Liver (tissue), 9 donors: ENCODE results near the gene ARHGEF4. TPM values are rescaled to one million over a fixed set of nuclear protein-coding genes. Genes with fewer than 3 reads are reported as not detected.

Experiments used
- DNase-seq: peaks from one replicate; pipeline ENCODE4 v3.0.0-alpha.2; 2017; ENCODE audit warnings: low spot score
- H3K27ac ChIP-seq, 2 donors: one replicate each; pipeline ENCODE4 v1.7.0; 2013; ENCODE audit warnings: inconsistent platforms in 2 of 2, low read length in 2 of 2, control low read depth in 1 of 2, low read depth in 1 of 2, mild to moderate bottlenecking in 1 of 2
- H3K27me3 ChIP-seq, 4 donors: one replicate each; pipeline versions ENCODE4 v1.6.1 to v1.7.0; 2013; ENCODE audit warnings: low read length in 3 of 4, inconsistent platforms in 1 of 4, mild to moderate bottlenecking in 1 of 4, moderate library complexity in 1 of 4; ENCODE audit not compliant: control insufficient read depth in 4 of 4, insufficient read depth in 4 of 4
- H3K36me3 ChIP-seq, 4 donors: one replicate each; pipeline versions ENCODE4 v1.6.1 to v1.7.0; 2013; ENCODE audit warnings: low read length in 3 of 4, mild to moderate bottlenecking in 3 of 4, low read depth in 1 of 4, moderate library complexity in 1 of 4; ENCODE audit not compliant: control insufficient read depth in 4 of 4, insufficient read depth in 3 of 4
- H3K4me1 ChIP-seq, 4 donors: one replicate each; pipeline versions ENCODE4 v1.6.1 to v1.7.0; 2013; ENCODE audit warnings: low read length in 3 of 4, mild to moderate bottlenecking in 3 of 4, moderate library complexity in 1 of 4; ENCODE audit not compliant: control insufficient read depth in 4 of 4, insufficient read depth in 4 of 4
- H3K4me3 ChIP-seq, 3 donors: one replicate each; pipeline versions ENCODE4 v1.6.1 to v1.7.0; 2013; ENCODE audit warnings: low read length in 3 of 3, control low read depth in 1 of 3, low read depth in 1 of 3, mild to moderate bottlenecking in 1 of 3
- H3K9ac ChIP-seq, 2 donors: one replicate each; pipeline ENCODE4 v1.7.0; 2013; ENCODE audit warnings: low read length in 2 of 2, mild to moderate bottlenecking in 2 of 2, moderate library complexity in 2 of 2, control low read depth in 1 of 2, low read depth in 1 of 2
- H3K9me3 ChIP-seq, 4 donors: one replicate each; pipeline versions ENCODE4 v1.6.1 to v1.7.0; 2013; ENCODE audit warnings: low read length in 3 of 4; ENCODE audit not compliant: control insufficient read depth in 4 of 4
- EGR1 ChIP-seq, 2 donors: IDR thresholded peaks; 2 replicates each; pipeline ENCODE4 v1.6.1; 2016 to 2018; ENCODE audit warnings: antibody characterized with exemption in 2 of 2, low read depth in 2 of 2
- FOXA1 ChIP-seq: IDR thresholded peaks from 2 replicates; pipeline ENCODE4 v1.6.1; 2016; ENCODE audit warnings: antibody characterized with exemption
- GABPA ChIP-seq, 2 donors: IDR thresholded peaks in 1 of 2; conservative IDR thresholded peaks in 1 of 2; 2 replicates each; pipeline ENCODE4 v1.6.1; 2016; ENCODE audit warnings: antibody characterized with exemption in 2 of 2, mild to moderate bottlenecking in 1 of 2, moderate library complexity in 1 of 2
- HNF4A ChIP-seq, 2 donors: conservative IDR thresholded peaks; 2 replicates each; pipeline ENCODE4 v1.6.1; 2016; ENCODE audit warnings: antibody characterized with exemption in 2 of 2, mild to moderate bottlenecking in 2 of 2
- HNF4G ChIP-seq: IDR thresholded peaks from 2 replicates; pipeline ENCODE4 v1.6.1; 2016; ENCODE audit warnings: antibody characterized with exemption
- JUND ChIP-seq, 2 donors: IDR thresholded peaks; 2 replicates each; pipeline ENCODE4 v1.6.1; 2016; ENCODE audit warnings: antibody characterized with exemption in 2 of 2
- NR2F2 ChIP-seq: IDR thresholded peaks from 2 replicates; pipeline ENCODE4 v1.6.1; 2016; ENCODE audit warnings: antibody characterized with exemption
- RAD21 ChIP-seq, 2 donors: IDR thresholded peaks; 2 replicates each; pipeline ENCODE4 v1.6.1; 2016; ENCODE audit warnings: antibody characterized with exemption in 2 of 2, mild to moderate bottlenecking in 2 of 2
- RXRA ChIP-seq, 2 donors: IDR thresholded peaks; 2 replicates each; pipeline ENCODE4 v1.6.1; 2017 to 2018; ENCODE audit warnings: antibody characterized with exemption in 2 of 2, mild to moderate bottlenecking in 1 of 2
- SP1 ChIP-seq: IDR thresholded peaks from 2 replicates; pipeline ENCODE4 v1.6.1; 2018; ENCODE audit warnings: antibody characterized with exemption, mild to moderate bottlenecking
- TAF1 ChIP-seq: conservative IDR thresholded peaks from 2 replicates; pipeline ENCODE4 v1.6.1; 2016; ENCODE audit warnings: antibody characterized with exemption, mild to moderate bottlenecking
- YY1 ChIP-seq: IDR thresholded peaks from 2 replicates; pipeline ENCODE4 v1.6.1; 2016; ENCODE audit warnings: antibody characterized with exemption, mild to moderate bottlenecking
- WGBS: extraction: QIAGEN DNeasy Blood & Tissue Kit; methylation state at CpG from one replicate; pipeline ENCODE4 v1.1.7; 2013; 5-methylcytosine and 5-hydroxymethylcytosine counted together
- polyA plus RNA-seq, 2 donors: library from polyadenylated mRNA; stranded (reverse) in 1 of 2; unstranded in 1 of 2; fragments of 200-250 nt in 1 of 2; fragments of >200 nt in 1 of 2; fragmentation: Nextera tagmentation in 1 of 2; extraction: Ambion mirVana in 1 of 2; gene quantifications; one replicate each; pipeline versions ENCODE4 v1.2.1 to v1.2.3, GENCODE V29; 2013 to 2015
- total RNA-seq, 2 donors: library from RNA; depleted of rRNA; stranded (reverse); fragments of >200 nt; gene quantifications; one replicate each; pipeline ENCODE4 v1.2.3, GENCODE V29; 2014
- TF ChIP-seq, protein P1 (sequence below): IDR thresholded peaks from 2 replicates; pipeline ENCODE4 v1.6.1; 2016; ENCODE audit warnings: antibody characterized with exemption
- TF ChIP-seq, protein P2 (sequence below): fragments of 150-350 bp; IDR thresholded peaks from 2 replicates; pipeline ENCODE4 v1.5.1; 2017; ENCODE audit warnings: improper control_type of control experiment, low read depth, low read length; ENCODE audit not compliant: missing input control
- TF ChIP-seq, protein P3 (sequence below): IDR thresholded peaks from 2 replicates; pipeline ENCODE4 v1.6.1; 2016; ENCODE audit warnings: antibody characterized with exemption
- donor health status: healthy.
- donor health status: healthy.
- donor health status: healthy.
- donor health status: healthy.
- donor health status: healthy.

Gene ARHGEF4
- total and polyA plus RNA-seq, 4 donors, result 0.08 TPM; not detected in 2

DNA sequence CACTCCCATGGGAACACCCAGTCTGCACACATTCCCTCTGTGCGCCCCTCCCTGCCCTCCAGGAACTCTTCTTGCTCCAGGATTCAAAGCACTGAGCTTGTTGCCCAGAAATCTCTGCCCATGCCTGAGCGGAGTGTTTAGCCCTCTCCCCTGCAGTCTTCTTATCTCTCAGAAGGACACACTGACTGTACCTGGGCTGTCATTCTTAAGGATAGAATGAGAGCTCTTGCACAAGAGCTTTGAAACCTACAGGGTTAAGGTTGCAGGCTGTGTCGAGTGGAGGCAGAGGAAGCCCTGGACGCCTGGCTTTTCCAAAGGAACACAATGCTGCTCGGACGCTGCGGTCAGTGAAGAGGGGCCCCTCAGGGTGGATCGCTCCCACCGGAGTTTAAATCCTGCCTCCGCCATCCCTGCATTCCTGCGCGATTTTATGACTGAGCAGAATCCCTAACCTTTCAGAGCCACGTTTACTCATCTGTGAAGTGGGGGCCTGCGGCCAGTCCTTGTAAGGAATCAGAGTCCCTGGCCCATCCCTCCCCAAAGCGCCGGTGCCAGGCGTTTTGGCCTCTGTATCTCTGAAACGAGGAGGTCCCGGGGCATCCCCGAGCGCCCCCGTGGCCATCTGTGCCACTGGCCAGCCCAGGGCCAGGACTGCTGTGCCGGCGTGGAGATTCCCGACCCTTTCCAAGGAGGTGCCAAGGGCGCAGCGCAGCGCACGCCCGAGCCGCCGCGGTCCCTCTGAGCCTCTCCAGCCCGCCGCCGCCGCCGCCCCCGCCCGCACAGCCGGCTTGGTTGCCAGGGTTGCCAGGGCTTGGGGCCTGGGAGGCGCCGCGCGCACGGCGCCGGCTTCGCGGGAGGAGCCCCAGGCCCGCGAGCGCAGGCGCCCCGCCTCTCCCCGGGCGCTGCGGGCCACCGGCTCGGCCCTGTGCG, 197.7 kb downstream of the ARHGEF4 start:
- H3K9ac ChIP-seq, result no peak overlapping the region
- peak overlapping the region in 1 of 3 donors; percentile 46 for H3K4me3 ChIP-seq
- H3K27ac ChIP-seq, result no peak overlapping the region
- peak; percentile 30 for DNase-seq
- no peaks in the 10 kb centered on the region for H3K9me3 ChIP-seq
- peaks cover 0 to 15% (median under 1%) of the 10 kb centered on the region in 4 donors for H3K27me3 ChIP-seq
- peaks cover 3 to 5% (median 5%) of the 10 kb centered on the region in 4 donors for H3K4me1 ChIP-seq
- 6% methylated on average over 61 of the region's 61 CpGs for WGBS
- TF ChIP-seq RXRA (IDR thresholded peaks at IDR 0.05) (no peak), HNF4A (conservative IDR thresholded peaks at IDR 0.05) (no peak), YY1 (no peak), TAF1 (no peak), NR2F2 (no peak), EGR1 (IDR thresholded peaks at IDR 0.05; ENCODE audit: low read depth in 2 of 2) (no peak), GABPA (IDR thresholded peaks at IDR 0.05 in 1 of 2, conservative IDR thresholded peaks at IDR 0.05 in 1 of 2) (no peak), HNF4G (no peak)
- TF ChIP-seq, protein P1, sequence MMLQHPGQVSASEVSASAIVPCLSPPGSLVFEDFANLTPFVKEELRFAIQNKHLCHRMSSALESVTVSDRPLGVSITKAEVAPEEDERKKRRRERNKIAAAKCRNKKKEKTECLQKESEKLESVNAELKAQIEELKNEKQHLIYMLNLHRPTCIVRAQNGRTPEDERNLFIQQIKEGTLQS, result no peak
- TF ChIP-seq, protein P2, sequence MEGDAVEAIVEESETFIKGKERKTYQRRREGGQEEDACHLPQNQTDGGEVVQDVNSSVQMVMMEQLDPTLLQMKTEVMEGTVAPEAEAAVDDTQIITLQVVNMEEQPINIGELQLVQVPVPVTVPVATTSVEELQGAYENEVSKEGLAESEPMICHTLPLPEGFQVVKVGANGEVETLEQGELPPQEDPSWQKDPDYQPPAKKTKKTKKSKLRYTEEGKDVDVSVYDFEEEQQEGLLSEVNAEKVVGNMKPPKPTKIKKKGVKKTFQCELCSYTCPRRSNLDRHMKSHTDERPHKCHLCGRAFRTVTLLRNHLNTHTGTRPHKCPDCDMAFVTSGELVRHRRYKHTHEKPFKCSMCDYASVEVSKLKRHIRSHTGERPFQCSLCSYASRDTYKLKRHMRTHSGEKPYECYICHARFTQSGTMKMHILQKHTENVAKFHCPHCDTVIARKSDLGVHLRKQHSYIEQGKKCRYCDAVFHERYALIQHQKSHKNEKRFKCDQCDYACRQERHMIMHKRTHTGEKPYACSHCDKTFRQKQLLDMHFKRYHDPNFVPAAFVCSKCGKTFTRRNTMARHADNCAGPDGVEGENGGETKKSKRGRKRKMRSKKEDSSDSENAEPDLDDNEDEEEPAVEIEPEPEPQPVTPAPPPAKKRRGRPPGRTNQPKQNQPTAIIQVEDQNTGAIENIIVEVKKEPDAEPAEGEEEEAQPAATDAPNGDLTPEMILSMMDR, result no peak
- no peaks in the 10 kb centered on the region for H3K36me3 ChIP-seq

DNA sequence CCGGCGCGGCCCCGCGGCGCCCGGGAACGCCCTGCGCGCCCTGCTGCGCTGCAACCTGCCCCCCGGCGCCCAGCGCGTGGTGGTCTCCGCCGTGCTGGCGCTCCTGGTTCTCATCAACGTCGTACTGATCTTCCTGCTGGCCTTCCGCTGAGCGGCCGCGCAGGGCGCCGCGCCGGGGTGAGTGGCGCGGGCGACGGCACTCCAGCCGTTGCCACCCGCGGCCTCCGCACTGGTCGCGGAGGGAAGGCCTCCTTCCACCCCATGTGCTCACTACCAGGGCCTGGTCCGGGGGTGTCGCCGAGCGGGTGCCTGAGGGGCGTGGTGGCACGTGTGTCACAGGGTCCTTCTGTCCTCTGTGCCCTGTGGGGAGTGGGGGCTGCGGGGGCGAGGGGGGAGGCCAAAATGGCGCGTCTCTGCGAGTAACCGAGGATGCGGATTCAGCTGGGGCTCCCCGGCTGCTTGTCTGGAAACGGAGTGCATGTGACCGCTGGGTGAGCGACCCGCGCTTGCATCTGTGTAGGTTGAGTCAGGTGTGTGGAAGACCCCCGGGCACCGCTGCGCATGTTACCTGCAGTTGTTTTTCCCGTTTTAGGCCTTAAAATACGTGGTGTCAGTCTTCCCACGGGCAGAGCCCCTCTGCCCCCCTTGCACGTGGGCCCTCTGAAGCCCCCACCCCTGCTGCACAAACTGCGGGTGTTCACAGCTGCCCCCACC, 198.6 kb downstream of the ARHGEF4 start:
- Histone ChIP-seq H3K27ac (no peak overlapping the region), H3K36me3 (no peaks in the 10 kb centered on the region), H3K4me1 (peaks cover 3 to 5% (median 5%) of the 10 kb centered on the region in 4 donors), H3K27me3 (peaks cover 0 to 15% (median under 1%) of the 10 kb centered on the region in 4 donors), H3K9ac (no peak overlapping the region), H3K4me3 (peak overlapping the region in 1 of 3 donors; percentile 46), H3K9me3 (no peaks in the 10 kb centered on the region)
- WGBS, result 12% methylated on average over 65 of the region's 65 CpGs
- TF ChIP-seq, protein P3, sequence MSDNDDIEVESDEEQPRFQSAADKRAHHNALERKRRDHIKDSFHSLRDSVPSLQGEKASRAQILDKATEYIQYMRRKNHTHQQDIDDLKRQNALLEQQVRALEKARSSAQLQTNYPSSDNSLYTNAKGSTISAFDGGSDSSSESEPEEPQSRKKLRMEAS, result no peak
- TF ChIP-seq TAF1, result no peak
- no peak for TF ChIP-seq FOXA1
- TF ChIP-seq RAD21 (IDR thresholded peaks at IDR 0.05), result no peak
- TF ChIP-seq JUND (IDR thresholded peaks at IDR 0.05), result no peak
- DNase-seq, result peak; percentile 32

DNA sequence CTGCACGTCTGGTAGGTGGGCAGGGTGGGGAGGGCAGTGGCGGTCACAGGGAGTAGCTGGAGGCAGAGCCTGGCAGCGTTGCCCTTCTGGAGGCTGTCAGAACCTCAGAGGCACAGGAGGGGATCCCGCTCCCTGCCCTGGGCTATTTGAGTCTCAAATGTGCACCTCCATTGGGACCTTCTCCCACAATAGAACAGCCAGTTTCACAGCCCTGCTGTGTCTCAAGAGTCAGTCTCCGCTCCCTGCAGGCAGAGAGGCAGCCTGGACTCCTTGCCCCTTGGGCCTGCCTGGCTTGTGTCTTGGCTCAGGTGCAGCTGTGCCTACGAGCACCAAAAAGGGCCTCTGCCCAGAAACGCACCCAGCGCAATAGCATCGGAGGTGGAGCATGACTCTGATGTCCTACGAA, 199.1 kb downstream of the ARHGEF4 start:
- no peaks in the 10 kb centered on the region for H3K36me3 ChIP-seq
- peaks cover 3 to 5% (median 5%) of the 10 kb centered on the region in 4 donors for H3K4me1 ChIP-seq
- H3K27me3 ChIP-seq, result peaks cover 0 to 15% (median under 1%) of the 10 kb centered on the region in 4 donors
- H3K27ac ChIP-seq, result no peak overlapping the region
- no peak for DNase-seq
- no peak for TF ChIP-seq SP1
- no peaks in the 10 kb centered on the region for H3K9me3 ChIP-seq
- H3K4me3 ChIP-seq, result no peak overlapping the region
- H3K9ac ChIP-seq, result no peak overlapping the region
- 65% methylated on average over 10 of the region's 10 CpGs for WGBS
